ENCODE data around the gene RNASE2.

DNA sequence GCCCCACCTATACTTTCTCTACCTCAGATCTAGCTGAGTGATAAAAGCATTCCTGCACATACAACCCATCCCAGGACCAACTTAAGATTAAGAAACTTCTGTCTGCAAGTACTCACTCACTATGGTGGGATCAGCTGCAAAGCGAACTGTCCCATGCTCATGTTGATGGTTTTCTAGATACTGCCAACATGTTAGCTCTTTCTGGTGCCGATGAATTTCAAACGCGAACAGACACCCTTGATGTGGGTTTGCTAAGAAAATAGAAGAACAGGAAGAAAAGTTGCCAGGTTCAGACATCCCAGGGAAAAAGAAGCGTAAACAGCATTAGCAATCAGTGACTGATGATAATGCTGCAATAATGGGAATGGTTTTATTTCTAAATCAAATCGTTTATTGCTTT, 42.3 kb downstream of the RNASE2 start:
- TF ChIP-seq CTCF (conservative IDR thresholded peaks at IDR 0.05; ENCODE audit: low read depth, low read length) (no peak), EZH2 (IDR thresholded peaks at IDR 0.05; ENCODE audit: borderline replicate concordance, low read depth, low read length, poor library complexity, severe bottlenecking) (no peak)

All from A673 (cell line).